ENCODE results near the gene PKD2L1. TPM values are rescaled to one million over a fixed set of nuclear protein-coding genes. Genes with fewer than 3 reads are reported as not detected.
"Not testable (repeated sequence)": the region's sequence is repeated elsewhere in the genome, so short reads cannot be mapped to it uniquely, and the experiment has no call there.

PKD2L1 gene
- total RNA-seq, 2 donors from 2014 or later: 0.20 TPM; not detected in 1

DNA sequence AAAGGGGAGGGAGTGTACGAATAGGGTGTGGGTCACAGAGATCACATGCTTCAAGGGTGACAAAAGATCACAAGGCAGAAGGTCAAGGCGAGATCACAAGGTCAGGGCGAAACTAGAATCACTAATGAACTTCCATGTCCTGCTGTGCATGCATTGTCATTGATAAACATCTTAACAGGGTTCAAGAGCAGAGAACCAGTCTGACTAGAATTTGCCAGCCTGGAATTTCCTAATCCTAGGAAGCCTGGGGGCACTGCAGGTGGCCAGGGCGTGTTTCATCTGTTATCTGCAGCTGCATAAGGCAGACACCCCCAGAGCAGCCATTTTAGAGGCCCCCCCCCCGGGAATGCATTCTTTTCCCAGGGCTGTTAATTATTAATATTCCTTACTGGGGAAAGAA lies 28.9 kb downstream of the PKD2L1 start:
- intact Hi-C loops (cut with DNase I, micrococcal nuclease); DNase-seq; ATAC-seq: not testable (repeated sequence)

- DNase-seq (no peak), ATAC-seq (no peak)
- intact Hi-C loops (cut with DNase I, micrococcal nuclease): no loop called here
Observed at GRCh38 chr10:100297242-100297641, 32.8 kb downstream of the PKD2L1 start.

DNA sequence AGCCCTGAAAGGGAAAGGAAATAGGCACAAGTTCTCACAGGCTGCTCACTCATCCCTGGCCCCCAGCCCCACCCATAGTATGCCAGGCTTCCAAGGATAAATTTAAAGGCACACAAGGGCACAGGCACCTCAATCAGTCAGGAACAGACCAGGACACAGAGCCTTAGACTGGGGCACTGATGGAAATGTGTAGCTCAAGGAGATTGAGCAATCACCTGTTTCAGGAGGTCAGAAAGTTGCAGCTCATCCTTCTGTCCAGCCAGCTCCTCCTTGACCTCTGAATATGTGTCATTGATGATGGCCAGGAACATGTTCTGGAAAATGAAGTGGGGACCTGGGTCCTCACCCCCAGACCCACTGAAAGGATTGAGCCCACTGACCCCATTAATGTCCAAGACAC lies 37.0 kb downstream of the PKD2L1 start:
- no peak for DNase-seq

GRCh38 chr10:100292300-100292699 lies 37.7 kb downstream of the PKD2L1 start:
- ATAC-seq; DNase-seq; intact Hi-C loops (cut with DNase I, micrococcal nuclease): not testable (repeated sequence)

More for the DNA sequence above, 37.0 kb downstream of the PKD2L1 start:
- ATAC-seq: no peak
- intact Hi-C loops (cut with DNase I, micrococcal nuclease): no loop called here

GRCh38 chr10:100291356-100291755 lies 38.7 kb downstream of the PKD2L1 start:
- intact Hi-C loops (cut with DNase I, micrococcal nuclease): no loop called here
- DNase-seq (no peak), ATAC-seq (no peak)

DNA sequence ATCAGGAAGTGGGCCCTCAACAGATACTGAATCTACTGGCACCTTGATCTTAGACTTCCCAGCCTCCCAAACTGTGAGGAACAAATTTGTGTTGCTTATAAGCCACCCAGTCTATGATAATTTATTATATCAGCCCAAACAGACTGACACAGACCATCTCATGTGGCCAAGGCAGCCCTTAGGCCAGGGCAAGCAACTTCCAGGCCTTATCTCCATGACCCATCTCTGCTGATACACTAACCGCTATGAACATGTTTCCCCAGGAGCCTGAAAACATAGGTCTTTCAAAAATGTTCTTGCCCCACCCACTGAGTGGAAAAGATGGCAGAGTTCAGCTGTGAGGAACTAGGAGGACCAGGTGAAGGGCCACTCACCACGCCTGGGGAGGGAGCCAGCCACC lies 40.4 kb downstream of the PKD2L1 start:
- ATAC-seq (no peak), DNase-seq (no peak)
- intact Hi-C loops (cut with DNase I, micrococcal nuclease): no loop called here

DNA sequence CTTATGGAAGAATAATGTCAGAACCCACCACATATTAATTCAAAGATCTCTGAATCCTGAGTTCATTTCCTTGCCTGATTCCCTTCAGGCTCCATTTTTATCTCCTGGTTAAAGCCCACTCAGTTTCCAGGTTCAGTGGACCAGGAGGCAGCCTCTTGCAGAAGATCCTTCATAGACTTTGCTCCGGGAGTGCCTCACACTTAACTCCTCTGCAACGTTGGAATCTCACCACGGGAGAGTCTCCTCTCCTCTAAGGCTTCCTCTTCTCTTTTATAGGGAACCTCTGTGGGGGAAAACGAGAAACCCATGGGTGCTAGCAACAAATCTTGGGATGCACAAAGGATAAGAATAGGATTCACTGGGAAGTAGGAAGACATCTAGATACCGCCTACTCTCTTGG lies 41.8 kb downstream of the PKD2L1 start:
- DNase-seq (no peak), ATAC-seq (no peak)
- intact Hi-C loops (cut with DNase I, micrococcal nuclease): no loop called here

DNA sequence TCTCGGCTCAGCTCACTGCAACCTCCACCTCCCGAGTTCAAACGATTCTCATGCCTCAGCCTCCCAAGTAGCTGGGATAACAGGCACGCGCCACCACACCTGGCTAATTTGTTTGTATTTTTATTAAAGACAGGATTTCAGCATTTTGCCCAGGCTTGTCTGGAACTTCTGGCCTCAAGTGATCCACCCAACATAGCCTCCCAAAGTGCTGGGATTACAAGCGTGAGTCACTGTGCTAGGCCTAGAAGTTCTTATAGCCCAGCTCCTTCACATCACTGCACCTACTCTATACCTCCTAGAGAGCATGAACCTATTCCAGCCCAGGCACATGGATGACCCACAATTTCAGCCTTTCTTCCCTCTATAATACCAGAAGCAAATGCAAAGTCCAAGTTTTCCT lies 42.3 kb downstream of the PKD2L1 start:
- no peak for DNase-seq

DNA sequence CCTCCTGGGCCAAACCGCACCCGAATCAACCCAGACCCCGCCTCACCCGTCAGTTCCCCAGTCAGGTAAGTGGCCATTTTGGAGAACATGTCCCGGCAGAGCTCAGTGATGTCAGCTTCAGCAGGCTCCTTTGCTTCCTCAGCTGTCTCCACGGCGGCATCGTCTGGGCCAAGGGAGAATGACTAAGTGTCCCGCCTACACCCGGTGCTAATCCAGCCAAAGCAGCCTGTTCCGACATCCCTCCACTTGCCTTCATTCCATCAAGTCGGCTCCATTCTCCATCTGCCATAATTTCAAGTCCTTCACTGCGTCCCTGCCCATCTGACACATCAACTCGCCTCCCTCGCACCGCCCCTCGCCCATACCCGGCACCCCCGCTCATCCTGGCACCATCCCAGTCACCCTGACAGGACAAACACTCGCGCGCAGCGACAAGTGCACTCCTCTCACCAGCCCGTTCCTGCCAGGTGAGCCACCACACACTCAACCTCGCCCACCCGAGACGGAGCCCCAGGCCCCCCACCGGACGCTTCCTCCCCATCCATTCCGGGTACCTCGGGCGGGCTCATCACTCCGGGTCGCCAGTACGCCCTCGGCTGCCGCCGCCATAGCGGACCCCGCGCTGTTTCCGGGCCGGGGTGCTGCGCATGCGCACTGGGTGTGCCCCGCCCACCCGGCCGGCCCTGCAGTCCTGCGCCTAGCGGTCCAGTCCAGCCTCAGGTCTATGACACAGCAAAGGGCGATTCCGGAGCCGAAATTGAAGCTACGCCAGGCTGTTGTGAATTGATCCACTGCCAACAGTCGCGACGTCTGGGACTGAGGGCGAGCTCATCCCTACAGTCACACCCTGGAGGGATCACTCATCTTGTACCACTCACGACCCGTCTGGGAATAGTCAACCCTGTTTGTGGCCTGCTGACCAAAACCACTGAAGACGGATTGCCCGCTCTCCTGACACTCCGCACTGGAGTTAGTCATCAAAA lies 43.7 kb downstream of the PKD2L1 start, which contains the start of gene BLOC1S2:
Gene BLOC1S2 (minus strand): TSS at position 630 of the 983 bp plus-strand sequence. CDS start 21 bp downstream, at position 609.
- intact Hi-C loops (cut with DNase I, micrococcal nuclease): no loop called here

More for the DNA sequence above, 42.3 kb downstream of the PKD2L1 start:
- intact Hi-C loops (cut with DNase I, micrococcal nuclease): no loop called here
- ATAC-seq: no peak

GRCh38 chr10:100285326-100285725 lies 44.7 kb downstream of the PKD2L1 start:
- intact Hi-C loops (cut with DNase I, micrococcal nuclease); DNase-seq; ATAC-seq: not testable (repeated sequence)

More for the DNA sequence above, 43.7 kb downstream of the PKD2L1 start, which contains the start of gene BLOC1S2:
- DNase-seq (peak; percentile 75 to 83), ATAC-seq (peak; percentile 96)

DNA sequence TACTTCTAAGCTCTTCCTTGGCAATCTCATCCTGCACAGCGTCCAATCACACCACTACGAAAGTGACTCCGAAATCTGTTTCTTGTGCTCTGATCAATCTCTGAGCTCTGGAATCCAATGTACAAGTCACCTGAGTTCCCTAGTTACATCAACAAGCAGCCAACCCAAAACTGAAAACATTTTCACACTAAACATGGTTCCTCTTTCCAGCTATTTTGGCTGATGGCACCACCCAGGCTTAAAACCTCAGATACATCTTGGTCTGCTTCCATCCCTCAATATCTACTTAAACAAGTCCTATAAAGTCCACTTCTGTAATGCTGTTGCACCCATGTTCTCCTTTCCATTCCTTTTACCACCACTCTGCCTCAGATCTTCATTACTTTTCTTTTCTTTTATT lies 47.1 kb downstream of the PKD2L1 start:
- intact Hi-C loops (cut with DNase I, micrococcal nuclease): no loop called here
- ATAC-seq (no peak), DNase-seq (no peak)

GRCh38 chr10:100276971-100277370 lies 53.1 kb downstream of the PKD2L1 start:
- ATAC-seq; intact Hi-C loops (cut with DNase I, micrococcal nuclease); DNase-seq: not testable (repeated sequence)

DNA sequence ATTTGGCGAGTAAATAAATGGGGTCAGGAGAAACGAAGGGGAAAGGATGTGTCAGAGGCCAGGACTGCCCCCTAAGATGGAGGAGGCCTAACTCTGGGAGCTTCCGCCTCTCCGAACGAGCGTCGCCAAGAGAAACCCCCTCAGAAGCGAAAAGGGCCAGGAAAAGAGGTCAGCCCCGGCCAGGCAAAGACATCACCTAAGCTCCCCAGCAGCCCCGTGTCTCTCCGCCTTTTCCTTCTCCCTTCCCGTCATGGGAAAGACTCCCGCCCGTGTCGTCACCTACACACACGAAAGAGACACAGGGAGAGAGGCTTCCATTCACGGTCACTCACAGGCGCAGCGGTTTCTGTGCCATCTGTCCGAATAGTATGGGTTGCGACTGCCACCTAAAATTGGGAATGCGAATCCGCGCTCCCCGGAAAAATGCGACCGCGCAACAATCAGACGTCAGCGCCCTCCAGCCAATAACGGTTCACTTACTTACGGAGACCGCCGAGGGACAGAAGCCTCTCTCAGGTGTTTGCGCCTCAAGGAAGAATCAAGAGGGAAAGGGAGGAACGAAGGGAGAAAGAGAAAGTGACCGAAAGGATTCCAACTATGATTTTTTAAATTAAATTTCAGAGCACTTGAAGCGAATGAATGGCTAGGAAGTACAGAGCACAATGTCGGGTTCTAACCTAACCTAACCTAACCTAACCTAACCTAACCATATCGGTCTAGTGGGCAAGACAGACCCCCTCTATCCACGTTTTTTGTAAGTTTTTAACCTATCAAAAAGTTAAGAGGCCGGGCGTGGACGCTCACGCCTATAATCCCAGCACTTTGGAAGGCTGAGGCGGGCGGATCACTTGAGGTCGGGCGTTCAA lies 62.6 kb downstream of the PKD2L1 start, which contains the start of gene CWF19L1:
Gene CWF19L1 (minus strand): TSS at position 400 of the 866 bp plus-strand sequence. CDS start 45 bp downstream, at position 355.
- ATAC-seq: peak; percentile 99
- intact Hi-C loops (cut with DNase I, micrococcal nuclease): no loop called here
- peak; percentile 87 to 89 for DNase-seq

DNA sequence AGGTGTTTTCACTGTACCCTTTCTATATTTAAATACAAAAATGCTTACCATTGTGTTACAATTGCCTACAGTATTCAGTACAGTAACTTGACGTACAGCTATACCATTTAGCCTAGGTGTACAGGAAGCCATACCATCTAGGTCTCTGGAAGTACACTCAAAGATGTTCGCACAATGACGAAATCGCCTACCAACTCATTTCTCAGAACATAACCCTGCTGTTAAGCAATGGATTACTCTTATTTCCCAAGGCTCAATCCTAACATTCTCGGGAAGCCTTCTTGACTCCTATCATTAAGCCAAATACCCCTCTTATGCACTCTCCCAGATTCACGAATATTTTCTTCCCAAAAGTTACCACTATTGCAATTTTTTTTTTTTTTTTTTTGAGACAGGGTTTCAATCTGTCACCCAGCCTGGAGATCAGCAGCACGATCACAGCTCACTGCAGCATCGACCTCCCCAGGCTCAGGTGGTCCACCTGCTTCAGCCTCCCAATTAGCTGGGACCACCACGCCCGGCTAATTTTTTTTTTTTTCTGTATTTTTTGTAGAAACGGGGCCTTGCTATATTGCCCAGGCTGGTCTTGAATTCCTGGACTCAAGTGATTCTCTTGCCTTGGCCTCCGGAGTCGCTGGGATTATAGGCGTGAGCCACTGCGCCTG lies 64.1 kb downstream of the PKD2L1 start:
- intact Hi-C loops (cut with DNase I, micrococcal nuclease): no loop called here
- DNase-seq (no peak), ATAC-seq (no peak)

GRCh38 chr10:100254191-100254590 lies 75.8 kb downstream of the PKD2L1 start:
- intact Hi-C loops (cut with DNase I, micrococcal nuclease): no loop called here
- ATAC-seq (no peak), DNase-seq (no peak)

GRCh38 chr10:100253041-100253440 lies 77.0 kb downstream of the PKD2L1 start:
- DNase-seq (no peak), ATAC-seq (no peak)
- intact Hi-C loops (cut with DNase I, micrococcal nuclease): no loop called here

- DNase-seq (no peak), ATAC-seq (no peak)
- intact Hi-C loops (cut with DNase I, micrococcal nuclease): no loop called here
Observed at GRCh38 chr10:100248820-100249219, 81.2 kb downstream of the PKD2L1 start.

DNA sequence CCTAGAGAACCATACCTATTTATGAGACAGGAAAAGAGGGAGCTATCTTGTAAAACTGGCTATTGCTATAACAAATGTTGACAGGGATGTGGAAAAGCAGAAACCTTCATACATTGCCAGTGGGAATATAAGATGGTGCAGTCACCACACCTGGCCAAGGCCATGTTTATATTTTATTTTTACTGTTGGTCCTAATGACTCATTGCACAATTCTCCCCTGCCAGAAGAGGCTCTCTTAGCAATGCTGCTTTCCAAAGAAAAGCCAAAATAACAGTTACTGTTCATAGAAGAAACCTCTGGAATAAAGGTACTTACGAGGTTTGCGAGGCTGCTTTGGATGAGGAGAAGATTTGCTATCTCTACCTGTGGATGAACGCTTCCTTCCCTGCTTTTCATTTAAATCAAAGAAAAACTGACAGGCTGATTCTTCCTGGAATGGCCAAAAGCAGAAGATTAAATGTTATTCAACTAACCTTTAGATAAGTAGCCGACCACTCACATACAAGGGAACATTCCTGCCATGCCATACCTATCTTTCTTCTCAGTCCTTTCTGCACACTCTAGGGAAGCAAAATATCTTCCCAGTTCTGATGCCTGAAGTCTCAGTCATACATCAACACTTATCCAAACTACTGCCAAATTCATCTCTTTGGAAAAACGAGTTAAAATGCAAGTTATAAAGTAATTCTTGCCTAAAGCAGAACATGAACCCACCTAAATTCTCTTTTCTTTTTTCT lies 84.4 kb downstream of the PKD2L1 start:
- DNase-seq (no peak), ATAC-seq (no peak)
- intact Hi-C loops (cut with DNase I, micrococcal nuclease): no loop called here

Measured in left colon (tissue), 2 donors.